Astrocyte (in vitro differentiated cells and primary cell): ENCODE data around the gene KEAP1.

Experiments used
- EZH2 ChIP-seq: IDR thresholded peaks from 2 replicates; pipeline ENCODE4 v1.6.1; 2012; ENCODE audit warnings: mild to moderate bottlenecking, low read length, inconsistent platforms; ENCODE audit not compliant: insufficient read depth
- TF ChIP-seq, protein P1 (sequence below): IDR thresholded peaks from 2 replicates; pipeline ENCODE4 v1.5.1; 2011; ENCODE audit warnings: low read depth, mild to moderate bottlenecking, inconsistent platforms, low read length, moderate library complexity; ENCODE audit not compliant: insufficient read depth

DNA sequence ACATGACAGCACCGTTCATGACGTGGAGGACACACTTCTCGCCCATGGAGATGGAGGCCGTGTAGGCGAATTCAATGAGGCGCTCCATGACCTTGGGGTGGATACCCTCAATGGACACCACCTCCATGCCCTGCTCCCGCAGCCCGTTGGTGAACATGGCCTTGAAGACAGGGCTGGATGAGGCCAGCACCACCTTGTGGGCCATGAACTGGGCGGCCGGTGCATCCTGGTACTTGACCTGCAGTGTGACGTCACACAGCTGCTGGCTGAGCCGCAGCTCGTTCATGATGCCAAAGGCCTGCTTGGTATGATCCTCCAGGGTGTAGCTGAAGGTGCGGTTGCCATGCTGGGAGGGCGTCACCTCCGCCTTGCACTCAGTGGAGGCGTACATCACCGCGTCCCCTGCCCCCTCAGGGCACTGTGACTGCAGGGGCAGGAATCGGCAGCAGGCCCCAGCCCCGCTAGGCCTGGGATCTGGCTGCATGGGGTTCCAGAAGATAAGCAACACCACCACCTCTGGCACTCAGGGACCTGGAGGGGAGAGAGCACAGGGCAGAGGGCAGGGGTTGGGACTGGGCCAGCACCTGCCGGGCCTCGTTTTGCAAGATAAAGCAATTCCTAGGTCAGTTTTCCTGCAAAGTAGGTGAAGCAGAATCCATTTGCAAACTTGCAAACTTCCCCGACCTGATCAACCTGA lies 3.5 kb downstream of the KEAP1 start:
- TF ChIP-seq, protein P1, sequence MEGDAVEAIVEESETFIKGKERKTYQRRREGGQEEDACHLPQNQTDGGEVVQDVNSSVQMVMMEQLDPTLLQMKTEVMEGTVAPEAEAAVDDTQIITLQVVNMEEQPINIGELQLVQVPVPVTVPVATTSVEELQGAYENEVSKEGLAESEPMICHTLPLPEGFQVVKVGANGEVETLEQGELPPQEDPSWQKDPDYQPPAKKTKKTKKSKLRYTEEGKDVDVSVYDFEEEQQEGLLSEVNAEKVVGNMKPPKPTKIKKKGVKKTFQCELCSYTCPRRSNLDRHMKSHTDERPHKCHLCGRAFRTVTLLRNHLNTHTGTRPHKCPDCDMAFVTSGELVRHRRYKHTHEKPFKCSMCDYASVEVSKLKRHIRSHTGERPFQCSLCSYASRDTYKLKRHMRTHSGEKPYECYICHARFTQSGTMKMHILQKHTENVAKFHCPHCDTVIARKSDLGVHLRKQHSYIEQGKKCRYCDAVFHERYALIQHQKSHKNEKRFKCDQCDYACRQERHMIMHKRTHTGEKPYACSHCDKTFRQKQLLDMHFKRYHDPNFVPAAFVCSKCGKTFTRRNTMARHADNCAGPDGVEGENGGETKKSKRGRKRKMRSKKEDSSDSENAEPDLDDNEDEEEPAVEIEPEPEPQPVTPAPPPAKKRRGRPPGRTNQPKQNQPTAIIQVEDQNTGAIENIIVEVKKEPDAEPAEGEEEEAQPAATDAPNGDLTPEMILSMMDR: no peak
- no peak for TF ChIP-seq EZH2
